ENCODE results near the gene CYP2S1.

GRCh38 chr19:41234512-41235168, 41.6 kb downstream of the CYP2S1 start:
- TF ChIP-seq CTCF (IDR thresholded peaks at IDR 0.05) (no peak), POLR2A (IDR thresholded peaks at IDR 0.05) (no peak)

Measured in prostate gland (tissue), 2 donors.